HG03108 (cell line): ENCODE data around the gene VSTM2L.

Experiments
- ATAC-seq: cut with Tn5 transposase; IDR thresholded peaks from one replicate; pipeline ENCODE4 v1.9.1; 2021; ENCODE audit warnings: moderate library complexity; ENCODE audit not compliant: unreplicated experiment

The VSTM2L gene

GRCh38 chr20:37917461-37917860 lies 14.5 kb downstream of the VSTM2L start:
- ATAC-seq = no peak

- ATAC-seq = no peak
Measured at GRCh38 chr20:37918035-37918434, 15.1 kb downstream of the VSTM2L start.

GRCh38 chr20:37919389-37920040 lies 16.6 kb downstream of the VSTM2L start:
- no peak for ATAC-seq

GRCh38 chr20:37920270-37920669 lies 17.3 kb downstream of the VSTM2L start:
- ATAC-seq = no peak

- no peak for ATAC-seq
Measured at GRCh38 chr20:37920679-37921322, 17.9 kb downstream of the VSTM2L start.

- ATAC-seq = peak; percentile 65
Measured at GRCh38 chr20:37921341-37921929, 18.5 kb downstream of the VSTM2L start.

- ATAC-seq = peak; percentile 66
Measured at GRCh38 chr20:37922016-37922415, 19.1 kb downstream of the VSTM2L start.

- ATAC-seq = no peak
Measured at GRCh38 chr20:37925265-37926165, 22.6 kb downstream of the VSTM2L start.

GRCh38 chr20:37926612-37927011 lies 23.7 kb downstream of the VSTM2L start:
- no peak for ATAC-seq

GRCh38 chr20:37927410-37928095 lies 24.6 kb downstream of the VSTM2L start:
- ATAC-seq = no peak

GRCh38 chr20:37928996-37929682 lies 26.2 kb downstream of the VSTM2L start:
- ATAC-seq = no peak

- ATAC-seq = no peak
Measured at GRCh38 chr20:37929683-37930014, 26.7 kb downstream of the VSTM2L start.

GRCh38 chr20:37931153-37931922 lies 28.4 kb downstream of the VSTM2L start:
- no peak for ATAC-seq

- ATAC-seq = no peak
Measured at GRCh38 chr20:37932074-37932473, 29.1 kb downstream of the VSTM2L start.

GRCh38 chr20:37932919-37933318 lies 30.0 kb downstream of the VSTM2L start:
- no peak for ATAC-seq

GRCh38 chr20:37933786-37934633 lies 31.1 kb downstream of the VSTM2L start:
- ATAC-seq = no peak

GRCh38 chr20:37934634-37935375 lies 31.9 kb downstream of the VSTM2L start:
- no peak for ATAC-seq

GRCh38 chr20:37935435-37935834 lies 32.5 kb downstream of the VSTM2L start:
- ATAC-seq = no peak
